Erythroblast (primary cell): Measurements from ENCODE around the gene LRRC46.

Source experiments
- GATA1 ChIP-seq: IDR thresholded peaks from 2 replicates; pipeline ENCODE4 v1.6.1; 2011; ENCODE audit warnings: low read depth, mild to moderate bottlenecking, control low read depth, low read length, moderate library complexity
- POLR2A ChIP-seq: IDR thresholded peaks from 2 replicates; pipeline ENCODE4 v1.6.1; 2011; ENCODE audit warnings: mild to moderate bottlenecking, low read length

DNA sequence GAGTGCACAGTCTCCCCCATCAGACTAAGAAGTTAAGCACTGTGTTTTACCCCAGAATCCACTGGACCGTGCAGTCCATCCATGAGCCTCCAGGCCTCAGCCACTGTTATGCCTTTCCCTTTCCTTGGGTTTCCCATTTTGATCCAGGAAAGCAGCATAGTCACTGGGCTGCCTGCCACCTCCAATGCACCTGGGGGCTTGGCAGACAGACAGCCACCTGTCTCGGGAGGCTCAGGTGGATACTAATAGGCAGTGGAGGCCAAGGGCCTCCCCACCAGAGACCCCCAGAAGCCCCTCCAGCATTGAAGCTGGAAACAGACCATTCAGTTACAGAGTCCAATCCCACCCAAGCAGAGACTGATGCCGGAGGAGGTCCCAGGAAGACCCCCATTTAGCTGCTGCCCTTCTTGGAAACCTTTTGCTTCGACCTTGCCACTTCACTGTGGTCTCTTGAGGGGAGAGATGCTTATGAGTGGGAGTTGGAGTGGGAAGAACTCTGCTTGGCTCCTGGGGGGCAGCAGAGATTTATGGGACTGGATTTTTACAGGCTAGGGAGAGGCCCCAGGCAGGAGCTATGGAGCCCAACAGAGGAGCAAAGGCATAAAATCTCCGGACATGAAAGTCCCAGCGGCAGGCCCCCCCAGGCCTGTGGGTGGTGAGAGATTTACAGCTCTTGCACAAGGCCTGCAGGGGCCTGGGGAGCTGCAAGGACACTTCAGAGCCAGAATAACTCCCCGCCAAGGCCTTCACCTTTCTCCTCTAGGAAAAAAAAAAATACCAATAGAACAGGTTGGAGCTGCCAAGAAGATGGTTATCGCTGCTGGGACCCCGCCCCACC, 52.3 kb downstream of the LRRC46 start:
- no peak for TF ChIP-seq POLR2A
- TF ChIP-seq GATA1 = no peak
